ENCODE results near the gene TMEM150B.
"Not testable (repeated sequence)": the region's sequence is repeated elsewhere in the genome, so short reads cannot be mapped to it uniquely, and the experiment has no call there.

The TMEM150B gene

DNA sequence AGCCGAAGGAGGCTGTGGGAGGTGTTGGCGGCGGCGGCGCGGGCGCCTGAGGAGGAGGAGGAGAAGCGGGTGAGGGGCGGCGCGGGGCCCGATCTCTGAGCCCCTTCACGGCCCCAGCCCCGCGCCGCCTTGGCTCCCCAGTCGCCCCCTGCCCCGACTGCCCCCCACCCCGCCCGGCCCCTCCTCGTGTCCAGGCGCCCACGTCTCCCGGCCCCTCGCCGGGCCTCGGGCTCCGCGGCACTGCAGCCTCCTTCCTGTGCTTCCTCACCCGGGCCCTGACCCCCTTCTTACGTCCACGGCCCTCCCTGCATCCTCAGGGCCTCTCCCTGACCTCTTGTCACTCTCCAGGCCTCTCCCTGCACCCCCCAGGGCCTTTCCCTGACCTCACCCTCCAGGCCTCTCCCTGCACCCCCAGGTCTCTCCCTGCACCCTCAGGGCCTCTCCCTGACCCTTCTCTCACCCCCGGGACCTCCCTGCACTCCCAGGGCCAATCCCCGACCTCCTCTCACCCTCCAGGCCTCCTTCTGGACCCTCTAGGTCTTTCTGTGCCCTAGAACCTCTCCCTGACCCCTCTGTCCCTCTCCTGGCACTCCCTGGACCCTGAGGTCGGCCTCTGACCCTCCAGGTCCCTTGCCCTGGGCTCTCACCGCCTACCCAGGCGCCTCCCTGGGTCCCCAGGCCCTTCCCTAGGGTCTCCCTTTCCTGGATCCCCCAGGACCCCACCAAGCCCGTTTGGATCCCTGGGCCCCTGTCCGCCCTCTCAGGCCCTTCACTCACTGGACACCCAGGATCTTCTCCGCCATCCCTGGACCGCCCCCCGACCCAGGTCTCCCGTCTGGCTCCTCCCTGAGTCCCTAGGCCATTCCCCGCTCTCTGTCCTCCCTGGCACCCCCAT, 15.0 kb upstream of the TMEM150B start:
- in situ Hi-C loops (cut with HindIII; ENCODE audit: low sequenced_read_pairs): no loop called here

DNA sequence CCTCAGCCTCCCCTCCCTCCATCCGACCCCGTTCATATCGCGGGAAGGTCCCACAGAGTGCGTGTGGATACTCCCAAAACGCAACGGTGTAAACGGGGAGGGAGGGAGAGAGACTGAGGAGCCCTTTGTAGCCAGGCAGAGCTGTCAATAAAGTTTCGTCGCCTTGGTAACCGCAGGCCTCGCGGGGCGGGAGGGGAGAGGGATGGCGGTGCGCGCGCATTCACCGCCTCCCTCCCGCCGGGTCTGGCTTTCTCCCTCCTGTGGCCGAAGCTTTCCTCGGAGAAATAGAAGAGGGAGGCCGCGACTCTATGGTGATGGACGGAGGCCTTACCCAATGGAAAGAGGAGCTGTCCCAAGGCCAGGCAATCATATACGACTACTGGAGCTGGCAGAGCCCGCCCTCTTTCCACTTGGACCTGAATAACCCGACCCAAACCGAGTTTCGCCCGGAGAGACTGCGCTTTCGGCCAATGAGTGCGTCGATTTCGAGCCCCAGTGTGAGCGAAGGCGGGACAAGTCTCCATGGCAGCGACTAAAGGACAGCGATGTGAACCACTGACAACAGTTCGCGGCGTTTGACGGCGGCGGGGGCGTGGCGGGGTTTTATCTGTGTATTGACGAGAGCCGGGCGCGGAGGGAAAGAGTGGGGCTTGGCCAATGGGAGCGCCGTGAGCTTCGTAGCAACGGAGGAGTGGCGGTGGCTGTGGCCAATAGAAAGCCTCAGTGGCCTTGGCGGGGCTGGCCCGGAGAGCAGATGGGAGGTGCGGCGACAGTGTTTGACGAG, 14.2 kb upstream of the TMEM150B start, which contains the start of gene KMT5C:
TSS of gene KMT5C (plus strand) at position 772 of the 784 bp plus-strand sequence. CDS start 2,061 bp downstream, outside the sequence.
- in situ Hi-C loops (cut with HindIII; ENCODE audit: low sequenced_read_pairs): no loop called here

DNA sequence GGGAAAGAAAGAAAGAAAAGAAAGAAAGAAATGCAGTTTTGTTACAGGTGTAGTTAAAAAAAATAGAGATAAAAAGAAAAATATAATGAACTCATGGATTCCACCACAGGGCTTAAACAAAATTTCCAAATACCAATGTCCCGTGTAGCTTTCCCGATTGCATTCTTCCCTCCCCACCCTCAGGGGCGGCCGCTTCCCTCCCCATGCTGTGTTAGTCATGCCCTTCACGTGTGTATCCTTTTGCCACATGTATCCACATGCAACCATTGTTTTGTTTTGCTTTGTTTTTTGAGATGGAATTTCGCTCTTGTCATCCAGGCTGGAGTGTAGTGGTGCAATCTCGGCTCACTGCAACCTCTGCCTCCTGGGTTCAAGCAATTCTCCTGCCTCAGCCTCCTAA, 11.0 kb upstream of the TMEM150B start:
- in situ Hi-C loops (cut with HindIII; ENCODE audit: low sequenced_read_pairs): no loop called here

DNA sequence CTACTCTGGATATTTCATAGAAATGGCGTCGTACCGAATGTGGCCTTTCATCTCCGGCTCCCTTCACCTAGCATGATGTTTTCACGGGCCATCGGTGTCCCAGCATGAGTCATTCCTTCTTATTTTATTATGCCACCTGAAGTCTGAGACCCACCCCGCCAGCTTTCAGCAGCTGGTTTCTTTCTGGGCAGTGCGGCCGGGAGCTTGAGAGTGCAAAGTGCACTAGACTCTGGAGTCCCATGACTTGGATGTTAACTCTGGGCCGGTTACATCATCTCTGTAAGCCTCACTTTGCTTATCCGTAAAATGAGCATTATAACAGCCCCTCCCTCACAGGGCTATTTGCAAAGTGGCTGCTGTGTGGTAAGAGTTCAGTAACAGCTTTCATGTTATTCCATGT, 8.7 kb upstream of the TMEM150B start:
- in situ Hi-C loops (cut with HindIII; ENCODE audit: low sequenced_read_pairs): no loop called here

DNA sequence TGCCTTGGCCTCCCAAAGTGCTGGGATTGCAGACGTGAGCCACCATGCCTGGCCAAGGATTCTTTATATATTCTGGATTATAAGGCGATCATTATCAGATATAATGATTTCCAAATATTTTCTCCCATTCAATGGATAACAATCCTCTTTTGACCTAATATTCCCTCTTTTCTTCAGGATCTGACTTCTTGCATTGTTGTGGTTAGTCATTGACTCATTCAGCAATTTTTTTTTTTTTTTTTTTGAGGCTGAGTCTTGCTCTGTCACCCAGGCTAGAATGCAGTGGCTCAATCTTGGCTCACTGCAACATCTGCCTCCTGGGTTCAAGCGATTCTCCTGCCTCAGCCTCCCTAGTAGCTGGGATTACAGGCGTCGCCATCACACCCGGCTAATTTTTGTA, 4.7 kb upstream of the TMEM150B start:
- in situ Hi-C loops (cut with HindIII; ENCODE audit: low sequenced_read_pairs): not testable (repeated sequence)

DNA sequence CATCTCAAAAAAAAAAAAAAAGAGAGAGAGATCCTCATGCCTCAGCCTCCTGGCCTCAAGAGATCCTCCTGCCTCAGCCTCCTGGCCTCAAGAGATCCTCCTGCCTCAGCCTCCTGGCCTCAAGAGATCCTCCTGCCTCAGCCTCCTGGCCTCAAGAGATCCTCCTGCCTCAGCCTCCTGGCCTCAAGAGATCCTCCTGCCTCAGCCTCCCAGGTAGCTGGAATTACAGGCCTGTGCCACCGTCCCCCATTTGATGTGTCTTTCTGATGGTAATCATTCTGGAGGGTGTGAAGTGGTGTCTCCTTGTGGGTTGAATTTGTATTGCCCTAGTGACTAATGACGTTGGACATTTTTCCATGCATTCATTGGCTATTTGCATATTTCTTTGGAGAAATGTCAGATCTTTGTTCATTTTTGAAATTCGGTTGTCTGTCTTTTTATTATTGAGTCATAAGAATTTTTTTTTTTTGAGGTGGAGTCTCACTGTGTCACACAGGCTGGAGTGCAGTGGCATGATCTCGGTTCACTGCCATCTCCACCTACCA, 3.7 kb upstream of the TMEM150B start:
- in situ Hi-C loops (cut with HindIII; ENCODE audit: low sequenced_read_pairs): not testable (repeated sequence)

DNA sequence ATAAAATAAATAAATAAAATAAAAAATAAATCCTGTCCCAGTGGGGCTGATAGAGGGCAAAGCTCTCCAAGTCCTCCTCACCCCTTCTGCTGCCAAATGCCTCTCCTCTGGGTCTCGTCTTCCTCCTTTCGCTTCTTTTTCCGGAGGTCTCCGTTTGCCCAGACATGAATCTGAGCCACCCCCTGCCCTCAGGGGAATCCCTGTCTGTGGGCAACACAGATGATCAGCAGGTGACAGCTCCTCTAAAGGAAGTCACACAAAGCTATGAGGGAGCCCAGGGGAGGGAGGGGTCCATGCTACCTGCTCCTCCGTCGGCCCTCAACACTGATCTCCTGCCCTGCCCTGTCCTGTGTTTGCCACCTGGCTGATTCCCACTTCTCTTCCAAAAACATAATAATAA, 479 bp downstream of the TMEM150B start:
- in situ Hi-C loops (cut with HindIII; ENCODE audit: low sequenced_read_pairs): no loop called here

DNA sequence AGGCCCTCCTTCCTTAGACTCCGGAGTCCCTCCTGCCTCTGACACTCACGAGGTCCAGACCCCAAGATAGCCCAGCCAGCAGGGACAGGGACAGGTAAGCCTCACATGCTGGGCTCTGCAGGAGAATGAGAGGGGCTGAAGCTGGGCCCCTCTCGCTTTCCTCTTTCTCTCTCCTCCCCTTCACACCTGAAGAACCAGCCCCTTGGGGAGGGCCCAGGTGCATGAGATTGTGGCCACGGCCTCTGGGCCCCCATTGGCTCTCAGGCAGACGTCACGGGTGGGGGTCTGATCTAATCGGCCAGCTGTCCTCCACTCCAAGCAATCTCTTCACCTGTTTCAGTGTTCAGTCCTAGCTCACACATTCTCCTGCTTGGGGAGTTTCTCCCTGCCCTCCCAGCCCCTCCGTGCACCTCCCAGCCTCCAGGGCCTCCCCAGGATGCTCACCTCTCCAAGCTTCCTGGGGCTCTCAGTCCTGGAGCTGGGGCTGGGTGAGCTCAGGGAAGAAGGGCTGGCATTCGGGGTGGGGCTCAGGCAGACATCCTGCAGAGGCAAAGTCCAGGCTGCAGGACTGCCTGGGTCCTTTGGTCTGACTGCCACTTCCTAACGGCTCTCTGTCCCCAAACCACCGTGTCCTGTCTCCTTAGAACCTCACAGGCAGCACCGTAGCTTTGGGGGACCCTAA, 2.8 kb downstream of the TMEM150B start:
- in situ Hi-C loops (cut with HindIII; ENCODE audit: low sequenced_read_pairs): no loop called here

DNA sequence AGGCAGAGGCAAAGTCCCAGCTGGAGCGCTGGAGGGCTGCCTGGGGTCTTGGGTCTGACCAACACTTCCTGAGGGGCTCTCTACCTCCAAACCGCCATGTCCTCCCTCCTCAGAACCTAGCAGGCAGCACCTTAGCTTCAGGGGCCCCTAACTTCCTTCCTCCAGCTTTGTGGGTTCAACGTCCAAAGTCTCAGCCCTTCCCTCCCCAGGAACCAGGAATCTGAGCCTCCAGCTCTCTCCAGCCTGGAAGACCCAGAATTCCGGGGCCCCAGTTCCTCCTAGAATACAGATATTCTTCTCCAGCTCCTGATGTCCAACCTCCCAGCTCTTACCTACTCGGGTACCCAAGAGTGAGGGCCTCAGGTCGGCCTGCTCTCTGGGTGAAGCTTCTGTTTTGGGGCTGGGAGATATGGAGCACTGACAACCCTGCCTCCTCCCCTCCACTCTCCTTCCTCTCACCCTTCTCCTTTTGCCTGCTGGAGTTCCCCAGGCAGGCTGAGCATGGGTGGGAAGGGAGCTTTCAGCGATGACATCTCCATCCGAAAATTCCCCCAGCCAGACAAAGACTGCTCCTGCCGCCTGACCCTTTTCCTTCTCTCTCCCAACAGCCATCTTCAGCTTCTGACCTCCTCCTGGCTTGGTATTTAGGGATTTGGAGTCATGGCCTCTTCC, 3.5 kb downstream of the TMEM150B start:
- in situ Hi-C loops (cut with HindIII; ENCODE audit: low sequenced_read_pairs): no loop called here

DNA sequence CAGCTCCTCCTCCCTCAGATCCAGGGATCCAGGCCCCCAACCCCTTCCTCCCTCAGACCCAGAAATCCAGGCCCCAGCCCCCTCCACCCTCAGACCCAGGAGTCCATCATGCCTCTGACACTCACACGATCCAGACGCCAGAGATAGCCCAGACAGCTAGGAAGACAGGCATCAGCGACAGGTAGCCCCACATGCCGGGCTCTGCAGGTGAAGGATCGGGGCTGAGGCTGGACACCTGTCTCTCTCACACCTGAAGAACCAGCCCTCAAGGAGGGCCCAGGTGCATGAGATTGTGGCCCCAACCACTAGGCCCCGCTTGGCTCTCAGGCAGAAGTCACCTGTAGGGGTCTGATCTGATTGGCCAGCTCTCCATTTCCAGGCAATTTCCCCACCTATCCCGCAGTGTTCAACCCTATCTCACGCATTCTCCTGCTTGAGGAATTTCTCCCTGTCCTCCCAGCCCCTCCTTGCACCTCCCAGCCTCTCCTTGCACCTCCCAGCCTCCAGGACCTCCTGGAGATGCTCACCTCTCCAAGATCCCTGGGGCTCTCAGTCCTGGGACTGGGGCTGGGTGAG, 4.2 kb downstream of the TMEM150B start:
- in situ Hi-C loops (cut with HindIII; ENCODE audit: low sequenced_read_pairs): no loop called here

DNA sequence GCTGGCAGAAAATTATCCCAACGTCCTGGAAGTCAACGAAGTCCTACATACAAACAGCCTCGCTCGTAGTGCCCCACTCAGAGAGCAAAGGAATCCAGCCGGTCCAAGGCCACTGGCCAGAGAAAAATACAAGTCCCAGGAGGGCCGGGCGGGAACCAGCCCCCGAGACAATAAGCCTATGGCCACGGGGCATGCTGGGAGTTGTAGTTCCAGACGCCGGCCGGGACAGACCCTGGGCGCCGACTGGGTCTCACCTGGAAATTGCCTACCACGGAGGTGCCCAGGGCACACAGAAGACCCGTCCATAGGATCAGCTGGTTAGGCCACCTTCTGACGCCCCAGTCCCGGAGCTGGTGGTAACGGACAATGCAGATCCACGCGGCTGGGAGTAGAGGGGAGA, 5.4 kb downstream of the TMEM150B start:
- in situ Hi-C loops (cut with HindIII; ENCODE audit: low sequenced_read_pairs): no loop called here

DNA sequence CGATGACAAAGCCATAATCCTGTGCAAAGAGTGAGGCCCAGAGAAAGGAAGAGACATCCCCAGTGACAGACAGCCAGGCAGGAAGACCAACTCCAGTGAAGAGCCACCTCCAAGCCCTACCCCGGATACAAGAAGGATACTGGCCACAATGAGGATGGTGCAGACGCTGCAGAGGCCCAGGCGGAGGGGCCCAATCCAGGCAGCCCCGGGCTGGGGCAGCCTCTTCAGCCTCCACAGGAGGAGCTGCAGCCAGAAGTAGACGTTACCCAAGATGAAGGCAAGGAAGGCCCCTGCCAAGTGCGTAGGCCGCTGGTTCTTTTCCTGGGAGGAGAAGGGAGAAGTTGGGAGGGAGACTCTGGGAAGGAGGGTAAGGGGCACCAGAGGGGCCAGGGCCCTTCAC, 8.5 kb downstream of the TMEM150B start:
- in situ Hi-C loops (cut with HindIII; ENCODE audit: low sequenced_read_pairs): no loop called here

DNA sequence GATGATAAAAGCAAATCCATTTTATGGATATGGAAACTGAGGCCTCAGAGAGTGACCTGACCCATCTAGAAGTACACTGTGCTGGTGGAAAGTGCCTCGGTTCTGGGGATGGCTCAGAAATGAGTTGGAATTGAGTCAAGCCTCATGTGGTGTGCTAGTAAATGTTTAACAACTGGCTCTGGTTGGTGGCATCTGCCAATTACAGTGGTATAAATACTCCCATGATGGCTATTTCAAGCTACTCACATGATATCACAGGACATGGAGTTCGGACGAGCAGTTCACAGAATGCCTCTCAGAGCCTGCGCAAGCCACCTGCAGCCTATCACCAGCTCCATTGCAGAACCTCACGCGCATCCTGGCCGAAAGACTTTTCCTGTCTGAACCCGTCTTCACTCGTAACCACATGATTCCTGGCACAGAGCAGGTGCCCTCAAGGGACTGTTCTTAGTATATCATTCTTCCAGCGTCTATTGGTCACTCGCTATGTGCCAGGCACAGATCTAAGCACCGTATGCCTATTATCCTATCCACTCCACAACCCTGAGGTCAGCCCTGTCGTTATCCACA, 9.1 kb downstream of the TMEM150B start:
- in situ Hi-C loops (cut with HindIII; ENCODE audit: low sequenced_read_pairs): no loop called here

DNA sequence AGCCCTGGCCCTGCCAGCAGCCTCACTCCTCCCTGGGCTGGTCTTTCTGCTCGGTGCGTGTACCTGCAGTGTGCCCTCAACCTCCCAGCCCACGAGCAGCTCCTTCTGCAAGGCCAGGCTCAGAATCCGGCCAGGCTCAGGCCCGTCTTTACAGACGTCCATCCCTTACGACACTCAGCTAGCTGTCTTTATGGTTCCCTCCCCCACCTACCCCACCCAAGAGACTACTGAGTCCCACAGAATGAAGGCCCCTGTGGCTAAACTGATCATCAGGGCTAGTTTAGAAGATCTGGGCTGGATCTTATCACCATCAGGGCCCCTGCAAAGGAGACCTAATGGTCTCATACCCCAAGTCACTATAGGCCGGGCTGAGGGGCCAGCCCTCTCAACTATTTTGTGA, 10.7 kb downstream of the TMEM150B start:
- in situ Hi-C loops (cut with HindIII; ENCODE audit: low sequenced_read_pairs): no loop called here

DNA sequence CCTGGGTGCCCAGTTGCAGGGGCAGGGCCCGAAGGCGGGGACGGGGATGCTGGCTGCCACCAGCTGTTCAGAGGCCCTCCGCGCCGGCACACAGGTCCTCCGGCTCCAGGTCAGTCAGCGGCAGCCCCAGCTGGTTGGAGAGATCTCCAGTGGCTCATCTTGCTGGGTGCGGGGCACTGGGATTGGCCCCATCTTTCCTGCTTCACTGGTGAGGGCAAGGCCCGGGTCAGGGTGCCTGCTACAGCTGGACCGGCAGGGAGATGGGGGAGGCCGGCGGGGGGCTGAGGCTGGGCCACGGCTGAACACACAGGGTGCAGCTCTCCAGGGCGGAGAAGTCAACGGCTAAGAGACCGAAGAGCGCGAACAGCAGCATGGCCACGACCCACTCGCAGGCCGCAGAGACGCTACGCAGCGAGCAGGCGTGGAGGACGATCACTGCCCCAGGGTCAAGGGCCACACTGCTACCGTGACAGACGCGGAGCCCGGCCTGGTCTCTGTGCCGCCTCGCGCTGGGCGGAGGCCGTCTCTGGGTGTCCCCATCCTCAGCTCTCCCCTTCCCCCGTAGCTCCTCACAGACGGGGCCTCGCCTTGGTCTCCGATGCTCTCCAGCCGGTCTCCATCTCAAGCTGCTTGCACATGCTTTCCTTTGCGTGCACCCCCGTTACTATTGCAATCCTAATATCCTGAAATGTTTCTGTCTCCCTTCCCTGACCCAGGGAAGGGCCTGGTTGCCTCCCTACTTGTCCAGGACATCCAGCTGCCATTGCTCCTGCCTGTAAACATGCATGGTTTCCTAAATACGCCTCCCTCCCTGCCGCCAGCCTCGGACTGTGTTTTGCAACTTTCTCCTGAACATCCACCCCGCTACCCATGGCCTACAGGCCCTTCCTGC, 12.3 kb downstream of the TMEM150B start:
- in situ Hi-C loops (cut with HindIII; ENCODE audit: low sequenced_read_pairs): no loop called here

DNA sequence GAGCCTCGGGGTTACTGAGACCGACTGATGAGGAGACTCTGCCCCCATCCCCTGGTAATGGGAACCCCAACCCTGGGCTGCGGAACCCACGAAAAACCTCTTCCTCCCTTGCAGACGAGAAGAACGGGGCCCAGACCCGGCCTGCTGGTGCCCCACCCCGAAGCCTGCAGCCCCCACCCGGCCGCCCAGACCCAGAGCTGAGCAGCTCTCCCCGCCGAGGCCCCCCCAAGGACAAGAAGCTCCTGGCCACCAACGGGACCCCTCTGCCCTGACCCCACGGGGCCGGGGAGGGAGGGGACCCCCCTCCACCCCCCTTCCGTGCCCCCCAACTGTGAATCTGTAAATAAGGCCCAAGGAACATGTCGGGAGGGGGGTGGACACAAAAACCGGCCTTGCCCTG, 13.3 kb downstream of the TMEM150B start:
- in situ Hi-C loops (cut with HindIII; ENCODE audit: low sequenced_read_pairs): no loop called here

DNA sequence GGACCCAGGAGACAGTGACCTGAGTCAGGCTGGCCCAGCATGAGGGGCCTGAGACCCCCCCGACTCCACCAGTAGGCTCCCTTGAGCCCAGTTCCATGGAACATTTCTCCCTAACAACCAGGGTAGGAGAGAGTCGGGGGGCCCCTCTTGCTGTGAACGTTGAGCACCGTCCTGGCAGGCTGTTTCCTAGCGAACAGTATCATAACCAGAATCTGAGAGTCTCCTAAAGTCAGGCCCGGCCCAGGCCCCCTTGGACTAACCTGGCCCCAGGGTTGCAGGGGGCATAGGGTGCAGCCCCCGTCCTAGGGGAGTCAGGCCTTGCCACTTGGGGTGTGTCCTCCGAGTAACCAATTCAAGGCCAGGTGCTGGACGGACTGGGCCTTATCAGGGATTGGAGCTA, 13.7 kb downstream of the TMEM150B start:
- in situ Hi-C loops (cut with HindIII; ENCODE audit: low sequenced_read_pairs): no loop called here

DNA sequence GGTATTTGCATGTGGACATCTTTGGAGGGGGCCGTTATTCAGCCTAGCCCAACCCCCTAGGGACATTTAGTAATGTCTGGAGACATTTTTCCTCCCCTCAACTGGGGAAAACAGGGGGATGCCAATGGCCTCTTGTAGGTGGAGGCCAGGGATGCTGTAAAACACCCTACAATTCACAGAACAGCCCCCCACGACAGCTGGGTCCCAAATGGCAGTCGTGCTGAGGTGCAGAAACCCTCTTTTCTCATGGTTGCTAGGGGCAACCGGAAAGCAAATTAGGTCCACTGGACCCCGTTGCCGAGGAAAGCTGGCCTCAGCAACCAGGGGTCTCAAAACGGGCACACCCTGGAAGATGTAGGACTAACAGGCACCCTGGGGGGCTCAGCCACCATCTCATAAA, 14.6 kb downstream of the TMEM150B start:
- in situ Hi-C loops (cut with HindIII; ENCODE audit: low sequenced_read_pairs): no loop called here

DNA sequence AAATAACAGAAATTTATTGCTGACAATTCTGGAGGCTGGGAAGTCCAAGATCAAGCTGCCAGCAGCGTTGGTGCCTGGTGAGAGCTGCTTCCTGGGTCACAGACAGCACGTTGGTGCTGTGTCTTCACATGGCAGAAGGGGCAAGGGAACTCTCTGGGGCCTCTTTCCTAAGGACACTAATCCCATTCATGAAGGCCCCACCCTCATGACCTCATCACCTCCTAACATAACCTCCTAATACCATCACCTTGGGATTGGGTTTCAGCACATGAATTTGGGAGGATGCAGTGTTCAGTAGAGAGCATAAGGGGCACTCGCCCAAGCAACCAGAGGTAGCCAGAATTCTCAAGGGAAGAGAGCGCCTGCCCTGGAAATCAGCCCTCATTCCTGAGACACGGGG, 15.7 kb downstream of the TMEM150B start:
- in situ Hi-C loops (cut with HindIII; ENCODE audit: low sequenced_read_pairs): no loop called here

Data from DLD1 (cell line).